H1 (cell line): ENCODE data around the gene MYO1D. TPM values are rescaled to one million over a fixed set of nuclear protein-coding genes. Genes with fewer than 3 reads are reported as not detected.
"Not testable (repeated sequence)": the region's sequence is repeated elsewhere in the genome, so short reads cannot be mapped to it uniquely, and the experiment has no call there.

Source experiments
- CTCF ChIA-PET: fragments of 300-600 bp; sonication (Branson Sonifier 250); formaldehyde crosslinking; loops from one replicate; lab custom pipeline; 2021; ENCODE audit not compliant: partially characterized antibody; lab: Charles Lee
- POLR2A ChIA-PET: fragments of 300-600 bp; sonication (Branson Sonifier 250); formaldehyde crosslinking; loops from one replicate; lab custom pipeline; 2021; ENCODE audit warnings: inconsistent platforms; ENCODE audit not compliant: partially characterized antibody; lab: Charles Lee
- DNase-seq, 2 experiments: peaks; one replicate each; pipeline versions ENCODE4 v3.0.0 to v3.0.0-alpha.2; 2010 to 2022; ENCODE audit warnings: low spot score in 2 of 2, low read depth in 1 of 2, mixed read lengths in 1 of 2
- FAIRE-seq: peaks from 2 replicates; lab custom pipeline; 2011; peaks lifted over from hg19 to GRCh38; lab: Jason Lieb, UNC
- H2AFZ ChIP-seq: 2 replicates; pipeline ENCODE4 v1.8.1; 2012; ENCODE audit warnings: low read length, inconsistent platforms
- H2AK5ac ChIP-seq: 2 replicates; pipeline ENCODE4 v1.6.1; 2013; ENCODE audit warnings: low read depth, low read length
- H2BK120ac ChIP-seq: replicated peaks from 2 replicates; pipeline ENCODE3; 2013; ENCODE audit warnings: low read depth, low read length, inconsistent platforms
- H2BK12ac ChIP-seq: 2 replicates; pipeline ENCODE4 v1.6.1; 2013; ENCODE audit warnings: low read depth, low read length
- H2BK15ac ChIP-seq: 2 replicates; pipeline ENCODE4 v1.6.1; 2013; ENCODE audit warnings: low read length
- H2BK20ac ChIP-seq: 2 replicates; pipeline ENCODE4 v1.6.1; 2013; ENCODE audit warnings: low read length
- H2BK5ac ChIP-seq: 2 replicates; pipeline ENCODE4 v1.6.1; 2013; ENCODE audit warnings: low read depth, low read length
- H3K14ac ChIP-seq: 2 replicates; pipeline ENCODE4 v1.6.1; 2013; ENCODE audit warnings: inconsistent platforms; ENCODE audit not compliant: insufficient read length
- H3K18ac ChIP-seq: 2 replicates; pipeline ENCODE4 v1.6.1; 2013; ENCODE audit warnings: low read length; ENCODE audit errors: extremely low read depth
- H3K23ac ChIP-seq: 2 replicates; pipeline ENCODE4 v1.6.1; 2013; ENCODE audit warnings: inconsistent platforms; ENCODE audit not compliant: insufficient read length
- H3K23me2 ChIP-seq: 2 replicates; pipeline ENCODE4 v1.6.1; 2013; ENCODE audit warnings: low read depth, low read length
- H3K27ac ChIP-seq: 2 replicates; pipeline ENCODE4 v1.6.1; 2011; ENCODE audit warnings: low read depth, low read length, inconsistent platforms
- H3K27me3 ChIP-seq, 4 experiments: replicated peaks in 1 of 4; 1 replicate in 1 of 4; 2 replicates in 3 of 4; pipeline versions ENCODE4 v1.6.1 to v1.8.1; 2011 to 2013; ENCODE audit warnings: low read length in 3 of 4, mild to moderate bottlenecking in 3 of 4, inconsistent platforms in 2 of 4, mixed read lengths in 2 of 4, moderate library complexity in 1 of 4; ENCODE audit not compliant: control insufficient read depth in 3 of 4, insufficient read depth in 3 of 4; ENCODE audit errors: extremely low read depth in 1 of 4
- H3K36me3 ChIP-seq, 4 experiments: 2 replicates each; pipeline versions ENCODE4 v1.6.1 to v1.8.1; 2011 to 2013; ENCODE audit warnings: mild to moderate bottlenecking in 4 of 4, low read length in 3 of 4, moderate library complexity in 2 of 4, control low read depth in 1 of 4, inconsistent platforms in 1 of 4; ENCODE audit not compliant: insufficient read depth in 4 of 4, control insufficient read depth in 2 of 4
- H3K4ac ChIP-seq: replicated peaks from 2 replicates; pipeline ENCODE3; 2013; ENCODE audit warnings: low read length, low read depth, mixed read lengths, inconsistent platforms; ENCODE audit not compliant: insufficient read length
- H3K4me1 ChIP-seq, 4 experiments: replicated peaks in 1 of 4; 1 replicate in 1 of 4; 2 replicates in 3 of 4; pipeline versions ENCODE4 v1.6.1 to v1.8.1; 2011 to 2013; ENCODE audit warnings: low read length in 3 of 4, inconsistent platforms in 2 of 4, mixed read lengths in 1 of 4; ENCODE audit not compliant: insufficient read depth in 4 of 4, control insufficient read depth in 3 of 4
- H3K4me2 ChIP-seq, 2 experiments: 2 replicates each; pipeline versions ENCODE4 v1.6.1 to v1.8.1; 2011 to 2013; ENCODE audit warnings: low read depth in 2 of 2, low read length in 2 of 2, control low read depth in 1 of 2, inconsistent platforms in 1 of 2, mild to moderate bottlenecking in 1 of 2; ENCODE audit not compliant: insufficient read depth in 1 of 2
- H3K4me3 ChIP-seq, 4 experiments: fragments of 200-600, 300-600 bp in 1 of 4; sonication (generic), shearing (Covaris generic), sonication (Bioruptor Twin) in 1 of 4; 2 replicates each; pipeline versions ENCODE4 v1.5.1 to v1.8.1; 2011 to 2016; ENCODE audit warnings: low read length in 4 of 4, low read depth in 3 of 4, control low read depth in 2 of 4, inconsistent platforms in 2 of 4, mild to moderate bottlenecking in 2 of 4, mixed read lengths in 1 of 4, moderate library complexity in 1 of 4; ENCODE audit not compliant: insufficient read depth in 2 of 4; ENCODE audit errors: extremely low read depth in 1 of 4
- H3K56ac ChIP-seq: replicated peaks from 2 replicates; pipeline ENCODE3; 2013; ENCODE audit warnings: low read depth, mild to moderate bottlenecking, mixed read lengths, low read length, inconsistent platforms; ENCODE audit not compliant: insufficient read length
- H3K79me1 ChIP-seq: 2 replicates; pipeline ENCODE4 v1.6.1; 2013; ENCODE audit warnings: low read depth, low read length, control low read depth
- H3K79me2 ChIP-seq, 2 experiments: 2 replicates each; pipeline versions ENCODE4 v1.6.1 to v1.8.1; 2012 to 2013; ENCODE audit warnings: low read length in 2 of 2, mild to moderate bottlenecking in 2 of 2, inconsistent platforms in 1 of 2; ENCODE audit not compliant: insufficient read depth in 2 of 2, control insufficient read depth in 1 of 2
- H3K9ac ChIP-seq, 4 experiments: replicated peaks in 1 of 4; 1 replicate in 1 of 4; 2 replicates in 3 of 4; pipeline versions ENCODE4 v1.6.1 to v1.8.1; 2011 to 2013; ENCODE audit warnings: low read depth in 3 of 4, low read length in 3 of 4, control low read depth in 2 of 4, mild to moderate bottlenecking in 2 of 4, moderate library complexity in 2 of 4, inconsistent platforms in 1 of 4; ENCODE audit errors: extremely low read depth in 1 of 4
- H3K9me3 ChIP-seq, 2 experiments: 2 replicates each; pipeline versions ENCODE4 v1.6.1 to v1.8.1; 2012 to 2013; ENCODE audit warnings: mild to moderate bottlenecking in 2 of 2, moderate library complexity in 2 of 2, control low read depth in 1 of 2, inconsistent platforms in 1 of 2, low read depth in 1 of 2, low read length in 1 of 2, mixed read lengths in 1 of 2; ENCODE audit not compliant: insufficient read depth in 2 of 2
- H4K20me1 ChIP-seq, 2 experiments: replicated peaks in 1 of 2; 2 replicates each; pipeline versions ENCODE3 to v1.8.1; 2011 to 2013; ENCODE audit warnings: inconsistent platforms in 2 of 2, low read length in 2 of 2, mild to moderate bottlenecking in 1 of 2; ENCODE audit not compliant: insufficient read depth in 2 of 2, control insufficient read depth in 1 of 2
- H4K5ac ChIP-seq: 2 replicates; pipeline ENCODE4 v1.6.1; 2013; ENCODE audit warnings: low read length, low read depth, mixed read lengths, inconsistent platforms; ENCODE audit not compliant: insufficient read length
- H4K8ac ChIP-seq: 2 replicates; pipeline ENCODE4 v1.8.0; 2013; ENCODE audit warnings: mild to moderate bottlenecking, moderate library complexity, low read length, inconsistent platforms; ENCODE audit not compliant: insufficient read depth; ENCODE audit errors: extremely low read depth
- H4K91ac ChIP-seq: replicated peaks from 2 replicates; pipeline ENCODE3; 2013; ENCODE audit warnings: low read length, mixed read lengths, inconsistent platforms; ENCODE audit not compliant: insufficient read length
- WGBS, 2 experiments: shearing (Covaris generic) in 1 of 2; methylation state at CpG; one replicate each; pipeline versions ENCODE4 v1.1.6 to v1.1.7; 2013 to 2015; ENCODE audit warnings: low lambda C conversion rate in 2 of 2, mixed read lengths in 2 of 2, inconsistent platforms in 1 of 2, low coverage in 1 of 2, missing lambda C conversion rate in 1 of 2; ENCODE audit not compliant: insufficient replicate concordance in 2 of 2, insufficient coverage in 1 of 2, insufficient read length in 1 of 2; ENCODE audit errors: extremely low coverage in 1 of 2, missing lambda C conversion rate in 1 of 2; 5-methylcytosine and 5-hydroxymethylcytosine counted together
- polyA plus RNA-seq, 7 experiments: library from polyadenylated mRNA; depleted of rRNA in 3 of 7; stranded (reverse) in 5 of 7; unstranded in 2 of 7; fragments of >200 nt in 5 of 7; fragments of 200-250 nt in 2 of 7; gene quantifications; 1 replicate in 5 of 7; 2 replicates in 1 of 7; 4 replicates in 1 of 7; pipeline versions ENCODE4 v1.2.1 to v1.2.3, GENCODE V29; 2011 to 2013; ENCODE audit warnings: missing spikeins in 2 of 7, mixed read lengths in 2 of 7
- total RNA-seq: library from RNA; stranded (reverse); fragmentation: NEBNext Ultra II Directional; extraction: Animal tissue kit (Norgen Biotek cat#: 25700); gene quantifications from 2 replicates; pipeline ENCODE4 v1.2.1, GENCODE V29; 2021

The MYO1D gene
- total and polyA plus RNA-seq, 2 of the 8 experiments (the other 6 are each of a cell fraction or from before 2014, with no cell fraction given): 6.5 to 25.4 TPM

DNA sequence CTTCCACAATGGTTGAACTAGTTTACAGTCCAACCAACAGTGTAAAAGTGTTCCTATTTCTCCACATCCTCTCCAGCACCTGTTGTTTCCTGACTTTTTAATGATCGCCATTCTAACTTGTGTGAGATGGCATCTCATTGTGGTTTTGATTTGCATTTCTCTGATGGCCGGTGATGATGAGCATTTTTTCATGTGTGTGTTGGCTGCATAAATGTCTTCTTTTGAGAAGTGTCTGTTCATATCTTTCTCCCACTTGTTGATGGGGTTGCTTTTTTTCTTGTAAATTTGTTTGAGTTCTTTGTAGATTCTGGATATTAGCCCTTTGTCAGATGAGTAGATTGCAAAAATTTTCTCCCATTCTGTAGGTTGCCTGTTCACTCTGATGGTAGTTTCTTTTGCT, 235.4 kb downstream of the MYO1D start:
- H3K9ac ChIP-seq, H2BK120ac ChIP-seq, H3K27me3 ChIP-seq, H3K4ac ChIP-seq, POLR2A ChIA-PET, H4K20me1 ChIP-seq, H3K4me3 ChIP-seq, H3K18ac ChIP-seq, H4K5ac ChIP-seq, H3K23ac ChIP-seq, FAIRE-seq, H3K9me3 ChIP-seq, H2BK12ac ChIP-seq, H2AK5ac ChIP-seq, H2BK5ac ChIP-seq, H4K8ac ChIP-seq, H2AFZ ChIP-seq, H3K56ac ChIP-seq, H3K4me2 ChIP-seq, DNase-seq, H3K14ac ChIP-seq, H3K79me1 ChIP-seq, H3K27ac ChIP-seq, H2BK15ac ChIP-seq, H3K23me2 ChIP-seq, H4K91ac ChIP-seq, H2BK20ac ChIP-seq, H3K4me1 ChIP-seq, H3K36me3 ChIP-seq, H3K79me2 ChIP-seq: not testable (repeated sequence)
- WGBS, 2 experiments: 95% methylated on average over 2 of the region's 2 CpGs; no CpG with 5 or more reads in 1 of the 2 experiments
- CTCF ChIA-PET: interaction anchor here (2.8 kb wide), 1 partner anchor 17 kb away, joined by 8 read pairs; no protein-coding TSS in a partner anchor
